GM12872 (cell line): Measurements from ENCODE around the gene ST7.

Source experiments
- CTCF ChIP-seq: IDR thresholded peaks from 3 replicates; pipeline ENCODE4 v1.5.1; 2011; ENCODE audit warnings: low read depth, mild to moderate bottlenecking, low read length, moderate library complexity; ENCODE audit not compliant: insufficient read depth

ST7 gene

GRCh38 chr7:117212969-117213877 lies 259.9 kb downstream of the ST7 start:
- peak; percentile 93 for TF ChIP-seq CTCF

DNA sequence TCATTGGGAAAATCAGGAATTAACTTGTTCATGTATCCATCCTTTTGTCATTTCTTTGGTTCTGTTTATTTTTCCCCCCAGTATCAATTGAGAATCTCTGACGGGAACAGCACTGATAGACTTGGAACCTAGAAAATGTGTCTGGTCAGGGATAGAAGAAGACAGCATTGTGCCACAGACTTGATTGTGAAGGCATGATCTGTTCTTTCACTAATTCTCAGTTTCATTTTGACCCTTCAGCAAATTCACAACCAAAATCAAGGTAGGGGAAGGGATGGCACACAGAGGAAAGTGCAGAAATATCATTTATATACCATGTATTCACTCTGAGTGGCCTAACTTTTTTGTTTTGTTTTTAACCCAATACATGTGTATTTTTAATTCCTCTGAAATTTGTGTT lies 262.7 kb downstream of the ST7 start:
- TF ChIP-seq CTCF, result no peak

DNA sequence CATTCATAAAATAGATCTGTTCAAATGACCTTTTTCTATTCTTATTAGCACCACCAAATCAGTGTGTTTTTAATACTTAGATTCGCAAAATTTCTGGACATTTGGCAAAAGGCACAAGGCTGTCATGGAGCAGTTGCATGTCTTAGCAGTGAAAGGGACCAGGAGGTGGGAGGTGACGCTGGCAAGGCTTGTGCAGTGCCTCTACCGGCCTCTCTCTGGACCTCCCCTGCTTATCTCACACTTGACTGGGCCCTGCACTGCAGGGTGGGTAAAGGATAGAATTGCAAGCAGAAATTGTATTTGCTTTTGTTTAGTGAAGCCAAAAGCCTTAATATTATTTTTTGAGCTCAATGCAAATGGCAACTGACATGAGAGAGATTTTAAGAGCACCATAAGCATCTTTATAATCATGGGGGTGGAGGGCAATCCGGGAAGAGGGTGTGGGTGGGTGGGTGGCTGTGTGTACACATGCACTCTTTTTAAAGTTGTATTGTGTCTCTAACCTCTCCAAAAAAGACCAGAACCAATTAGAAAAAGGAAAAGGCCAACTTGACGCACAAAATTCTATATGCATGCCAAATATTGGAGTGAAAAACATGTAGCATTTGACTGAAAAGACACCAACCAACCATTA lies 263.3 kb downstream of the ST7 start:
- TF ChIP-seq CTCF, result no peak

DNA sequence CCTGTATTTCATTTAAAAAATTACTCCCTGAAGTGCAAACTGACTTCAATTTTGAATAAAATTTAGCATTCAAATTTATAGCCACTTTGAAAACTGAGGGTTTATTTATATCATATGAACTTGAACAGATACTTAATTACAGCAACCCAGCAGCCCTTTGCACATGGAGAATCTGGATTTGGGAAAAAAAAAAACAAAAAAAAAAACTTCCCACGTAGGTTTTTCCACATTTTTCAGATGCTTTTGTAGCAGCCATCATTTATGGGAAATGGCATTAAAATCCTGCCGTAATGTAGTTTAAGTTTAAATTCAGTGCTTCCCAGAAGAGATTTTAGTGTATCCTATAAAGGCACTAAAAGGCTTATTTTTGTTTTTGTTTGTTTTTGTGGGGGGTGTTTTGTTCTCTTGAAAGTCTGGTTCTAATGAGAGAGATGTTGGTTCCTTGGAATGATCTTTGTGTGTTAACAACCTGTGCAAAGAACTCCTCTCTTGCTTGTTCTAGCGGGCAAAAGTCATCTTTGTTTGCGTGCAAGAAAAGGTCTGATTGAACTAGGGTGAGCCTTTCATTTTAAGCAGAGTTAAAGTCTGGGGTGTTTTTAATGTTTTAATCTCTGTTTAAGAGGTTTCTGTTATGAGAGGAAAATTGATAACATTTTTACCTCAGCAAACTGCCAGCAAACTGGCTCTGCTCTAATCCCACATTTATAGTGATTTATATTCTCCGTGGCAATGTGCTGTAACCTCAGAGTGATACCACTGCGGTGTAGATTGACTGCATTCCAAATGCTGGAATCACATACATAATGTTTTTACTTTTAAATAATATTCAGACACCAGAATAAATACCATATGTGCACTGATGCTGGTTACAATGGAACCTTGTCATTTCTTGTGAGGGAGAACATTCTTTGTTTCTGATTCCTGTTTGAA lies 264.1 kb downstream of the ST7 start:
- no peak for TF ChIP-seq CTCF

GRCh38 chr7:117218700-117219099 lies 265.4 kb downstream of the ST7 start:
- TF ChIP-seq CTCF, result no peak

DNA sequence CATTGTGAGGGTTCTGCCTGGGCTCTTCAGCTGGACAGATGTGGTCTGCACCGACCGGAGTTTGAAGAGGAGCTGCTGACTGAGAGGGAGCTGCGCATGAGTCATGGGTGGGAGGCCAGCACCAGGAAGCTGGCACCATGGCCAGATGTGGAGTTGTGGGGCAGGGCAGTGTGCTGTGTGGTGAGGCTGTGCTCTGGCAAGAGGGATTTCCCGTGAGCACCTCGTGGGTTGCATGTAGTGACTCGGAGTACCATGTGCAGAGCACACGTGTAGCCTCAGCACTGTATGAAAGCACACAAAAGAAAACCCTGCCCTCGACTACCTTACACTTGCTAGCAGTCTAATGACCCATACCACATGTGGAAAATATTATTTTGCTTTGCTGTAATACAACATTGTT lies 266.2 kb downstream of the ST7 start:
- TF ChIP-seq CTCF, result no peak

- TF ChIP-seq CTCF, result no peak
Observed at GRCh38 chr7:117220836-117221235, 267.5 kb downstream of the ST7 start.
